Natural killer cell (primary cell): ENCODE measurements around the gene TFCP2L1. TPM values are rescaled to one million over a fixed set of nuclear protein-coding genes. Genes with fewer than 3 reads are reported as not detected.

ENCODE experiments used
- ATAC-seq, 3 donors: fragments of 150-1000 bp in 2 of 3; fragments of 200-7000 bp in 1 of 3; cut with Tn5 transposase; 1 replicate in 1 of 3; 2 replicates in 2 of 3; pipeline ENCODE4 v1.10.0; 2021; ENCODE audit warnings: mild to moderate bottlenecking in 2 of 3, moderate library complexity in 2 of 3
- DNase-seq, 2 donors: peaks; one replicate each; pipeline versions ENCODE4 v3.0.0 to v3.0.0-alpha.2; 2013 to 2021; ENCODE audit warnings: mixed read lengths in 1 of 2
- H3K27ac ChIP-seq: one replicate; pipeline ENCODE4 v1.5.1; 2013; ENCODE audit warnings: mild to moderate bottlenecking, low read length
- H3K27me3 ChIP-seq: one replicate; pipeline ENCODE4 v1.6.1; 2013; ENCODE audit warnings: low read length; ENCODE audit not compliant: control insufficient read depth, insufficient read depth
- H3K36me3 ChIP-seq: one replicate; pipeline ENCODE4 v1.6.1; 2013; ENCODE audit warnings: low read length; ENCODE audit not compliant: control insufficient read depth, insufficient read depth
- H3K4me1 ChIP-seq: one replicate; pipeline ENCODE4 v1.6.1; 2013; ENCODE audit warnings: low read length; ENCODE audit not compliant: control insufficient read depth, insufficient read depth
- H3K4me3 ChIP-seq: one replicate; pipeline ENCODE4 v1.5.1; 2013; ENCODE audit warnings: low read length
- H3K9me3 ChIP-seq: one replicate; pipeline ENCODE4 v1.6.1; 2013; ENCODE audit warnings: low read length; ENCODE audit not compliant: control insufficient read depth, insufficient read depth
- H3K27ac Mint-ChIP-seq, 2 donors: one replicate each; pipeline ENCODE4 v1.8.0; 2022; ENCODE audit warnings: mild to moderate bottlenecking in 2 of 2, mixed read lengths in 2 of 2, moderate library complexity in 1 of 2
- H3K27me3 Mint-ChIP-seq, 2 donors: one replicate each; pipeline ENCODE4 v1.8.0; 2022; ENCODE audit warnings: low read depth in 2 of 2, mixed read lengths in 2 of 2
- H3K36me3 Mint-ChIP-seq: one replicate; pipeline ENCODE4 v1.8.0; 2022; ENCODE audit warnings: mixed read lengths
- H3K4me1 Mint-ChIP-seq, 2 donors: one replicate each; pipeline ENCODE4 v1.8.0; 2022; ENCODE audit warnings: mixed read lengths in 2 of 2
- H3K4me3 Mint-ChIP-seq: one replicate; pipeline ENCODE4 v1.8.0; 2022; ENCODE audit warnings: mild to moderate bottlenecking, moderate library complexity, mixed read lengths
- H3K9me3 Mint-ChIP-seq, 2 donors: one replicate each; pipeline ENCODE4 v1.8.0; 2022; ENCODE audit warnings: mixed read lengths in 2 of 2
- CTCF ChIP-seq: fragments of 200-600 bp; IDR thresholded peaks from one replicate; pipeline ENCODE4 v1.8.0; 2022; ENCODE audit warnings: antibody characterized with exemption
- WGBS: methylation state at CpG from one replicate; pipeline ENCODE4 v1.1.7; 2013; ENCODE audit warnings: missing lambda C conversion rate; ENCODE audit not compliant: insufficient coverage; 5-methylcytosine and 5-hydroxymethylcytosine counted together
- intact Hi-C: fragments of 100-400 bp; cut with micrococcal nuclease; formaldehyde crosslinking; loops from one replicate; pipeline ENCODE4 v1.14.2; 2022
- total RNA-seq, 4 donors: library from RNA; stranded (reverse); fragments of 120-200 nt in 1 of 4; gene quantifications; one replicate each; pipeline versions ENCODE4 v1.2.3 to v1.2.4, GENCODE V29; 2013 to 2022

Gene TFCP2L1
- total RNA-seq, 3 donors from 2014 or later (not counting 1 experiment from before 2014, with no cell fraction given), result 0.72 to 1.8 (median 0.85) TPM

- intact Hi-C loops, result no loop called here
- Histone ChIP-seq H3K36me3 (no peaks in the 10 kb centered on the region), H3K9me3 (no peaks in the 10 kb centered on the region), H3K4me3 (no peak overlapping the region), H3K27me3 (no peaks in the 10 kb centered on the region), H3K27ac (no peak overlapping the region), H3K4me1 (no peaks in the 10 kb centered on the region)
- no peak overlapping the region for H3K27ac Mint-ChIP-seq
- no peaks in the 10 kb centered on the region for H3K4me1 Mint-ChIP-seq
- ATAC-seq (no peak), DNase-seq (no peak)
- peaks cover 0 to 2% of the 10 kb centered on the region in 2 donors for H3K27me3 Mint-ChIP-seq
- H3K9me3 Mint-ChIP-seq, result no peaks in the 10 kb centered on the region
- no peak for TF ChIP-seq CTCF
- 90% methylated on average over 20 of the region's 20 CpGs for WGBS
- no peak overlapping the region for H3K4me3 Mint-ChIP-seq
- no peaks in the 10 kb centered on the region for H3K36me3 Mint-ChIP-seq
Measured at GRCh38 chr2:121237336-121237979, 47.5 kb downstream of the TFCP2L1 start.

GRCh38 chr2:121236650-121237180, 48.3 kb downstream of the TFCP2L1 start:
- no peak for ATAC-seq
- H3K9me3 ChIP-seq, result no peaks in the 10 kb centered on the region
- DNase-seq, result no peak
- TF ChIP-seq CTCF, result no peak
- H3K27ac ChIP-seq, result no peak overlapping the region
- no peak overlapping the region for H3K4me3 Mint-ChIP-seq
- H3K9me3 Mint-ChIP-seq, result no peaks in the 10 kb centered on the region
- no peaks in the 10 kb centered on the region for H3K36me3 Mint-ChIP-seq
- no peaks in the 10 kb centered on the region for H3K27me3 ChIP-seq
- no peak overlapping the region for H3K27ac Mint-ChIP-seq
- H3K4me1 ChIP-seq, result no peaks in the 10 kb centered on the region
- H3K27me3 Mint-ChIP-seq, result peaks cover 0 to 2% of the 10 kb centered on the region in 2 donors
- intact Hi-C loops, result no loop called here
- no peaks in the 10 kb centered on the region for H3K36me3 ChIP-seq
- no peaks in the 10 kb centered on the region for H3K4me1 Mint-ChIP-seq
- WGBS, result 92% methylated on average over 10 of the region's 10 CpGs
- no peak overlapping the region for H3K4me3 ChIP-seq

- ATAC-seq (no peak), DNase-seq (no peak)
- H3K4me1 Mint-ChIP-seq, result no peaks in the 10 kb centered on the region
- H3K4me3 ChIP-seq, result no peak overlapping the region
- H3K36me3 ChIP-seq, result no peaks in the 10 kb centered on the region
- H3K4me3 Mint-ChIP-seq, result no peak overlapping the region
- no peaks in the 10 kb centered on the region for H3K27me3 ChIP-seq
- H3K9me3 ChIP-seq, result no peaks in the 10 kb centered on the region
- no peaks in the 10 kb centered on the region for H3K9me3 Mint-ChIP-seq
- no peak overlapping the region for H3K27ac ChIP-seq
- H3K27ac Mint-ChIP-seq, result no peak overlapping the region
- intact Hi-C loops, result no loop called here
- no peak for TF ChIP-seq CTCF
- no peaks in the 10 kb centered on the region for H3K4me1 ChIP-seq
- peaks cover 0 to 2% of the 10 kb centered on the region in 2 donors for H3K27me3 Mint-ChIP-seq
- H3K36me3 Mint-ChIP-seq, result no peaks in the 10 kb centered on the region
- 89% methylated on average over 13 of the region's 13 CpGs for WGBS
Measured at GRCh38 chr2:121236101-121236640, 48.8 kb downstream of the TFCP2L1 start.
